ENCODE data around the gene RFX2. TPM values are rescaled to one million over a fixed set of nuclear protein-coding genes. Genes with fewer than 3 reads are reported as not detected.
A peak's percentile ranks its signal among the peaks of the same experiment; 100 is the strongest.

The RFX2 gene
- total and polyA plus RNA-seq, 9 of the 15 experiments (the other 6 are each of a cell fraction or from before 2014, with no cell fraction given): 3.6 to 18.7 (median 8.7) TPM

- TF ChIP-seq RBM39 (optimal IDR thresholded peaks at IDR 0.05; ENCODE audit: low read depth, low read length) (no peak), SAFB2 (IDR thresholded peaks at IDR 0.05; ENCODE audit: borderline replicate concordance, low read depth, low read length, severe bottlenecking) (no peak), ZBTB26 (CRISPR knock-in tag; IDR thresholded peaks at IDR 0.05) (no peak), ZNF280B (CRISPR knock-in tag; IDR thresholded peaks at IDR 0.05) (no peak), GTF3C2 (IDR thresholded peaks at IDR 0.05; ENCODE audit: borderline replicate concordance, extremely low read depth, insufficient read length) (no peak), CBFA2T2 (conservative IDR thresholded peaks at IDR 0.05) (no peak), ZFP91 (CRISPR knock-in tag; IDR thresholded peaks at IDR 0.05) (no peak), RNF2 (IDR thresholded peaks at IDR 0.05) (no peak), ZNF277 (CRISPR knock-in tag; IDR thresholded peaks at IDR 0.05; ENCODE audit: borderline replicate concordance) (no peak), VEZF1 (CRISPR knock-in tag; IDR thresholded peaks at IDR 0.05) (no peak), ZNF780A (CRISPR knock-in tag; IDR thresholded peaks at IDR 0.05) (no peak), ZBTB2 (IDR thresholded peaks at IDR 0.05) (no peak), ZFX (CRISPR knock-in tag; IDR thresholded peaks at IDR 0.05) (no peak), RB1 (IDR thresholded peaks at IDR 0.05; ENCODE audit: low read depth) (peak; percentile 58; the same call in 1 of the 2 replicates)
Measured at GRCh38 chr19:6125571-6125989, 15.3 kb upstream of the RFX2 start (continued).
